Adrenal gland (tissue), 5 donors: ENCODE measurements around the gene MAP2K4.

Experiments
- POLR2A ChIP-seq, 2 donors: fragments of 450-650 bp; IDR thresholded peaks; one replicate each; pipeline ENCODE4 v1.6.1; 2017; ENCODE audit warnings: antibody characterized with exemption in 2 of 2, mild to moderate bottlenecking in 2 of 2, moderate library complexity in 1 of 2
- TF ChIP-seq, protein P1 (sequence below), 6 experiments: fragments of 450-650 bp in 4 of 6; fragments of 200-600 bp in 2 of 6; sonication (generic) in 1 of 6; IDR thresholded peaks; 1 replicate in 5 of 6; 2 replicates in 1 of 6; pipeline versions ENCODE4 v1.5.1 to v1.8.0; 2016 to 2021; ENCODE audit warnings: antibody characterized with exemption in 6 of 6, mild to moderate bottlenecking in 2 of 6, moderate library complexity in 1 of 6
- donor health status: DM: no; HTN: no; CAD: no.

- TF ChIP-seq, protein P1, sequence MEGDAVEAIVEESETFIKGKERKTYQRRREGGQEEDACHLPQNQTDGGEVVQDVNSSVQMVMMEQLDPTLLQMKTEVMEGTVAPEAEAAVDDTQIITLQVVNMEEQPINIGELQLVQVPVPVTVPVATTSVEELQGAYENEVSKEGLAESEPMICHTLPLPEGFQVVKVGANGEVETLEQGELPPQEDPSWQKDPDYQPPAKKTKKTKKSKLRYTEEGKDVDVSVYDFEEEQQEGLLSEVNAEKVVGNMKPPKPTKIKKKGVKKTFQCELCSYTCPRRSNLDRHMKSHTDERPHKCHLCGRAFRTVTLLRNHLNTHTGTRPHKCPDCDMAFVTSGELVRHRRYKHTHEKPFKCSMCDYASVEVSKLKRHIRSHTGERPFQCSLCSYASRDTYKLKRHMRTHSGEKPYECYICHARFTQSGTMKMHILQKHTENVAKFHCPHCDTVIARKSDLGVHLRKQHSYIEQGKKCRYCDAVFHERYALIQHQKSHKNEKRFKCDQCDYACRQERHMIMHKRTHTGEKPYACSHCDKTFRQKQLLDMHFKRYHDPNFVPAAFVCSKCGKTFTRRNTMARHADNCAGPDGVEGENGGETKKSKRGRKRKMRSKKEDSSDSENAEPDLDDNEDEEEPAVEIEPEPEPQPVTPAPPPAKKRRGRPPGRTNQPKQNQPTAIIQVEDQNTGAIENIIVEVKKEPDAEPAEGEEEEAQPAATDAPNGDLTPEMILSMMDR (IDR thresholded peaks at IDR 0.05) = no peak
- no peak for TF ChIP-seq POLR2A (IDR thresholded peaks at IDR 0.05)
Observed at GRCh38 chr17:12046786-12047185, 26.1 kb downstream of the MAP2K4 start.
